Measurements from ENCODE around the gene IFT20.

DNA sequence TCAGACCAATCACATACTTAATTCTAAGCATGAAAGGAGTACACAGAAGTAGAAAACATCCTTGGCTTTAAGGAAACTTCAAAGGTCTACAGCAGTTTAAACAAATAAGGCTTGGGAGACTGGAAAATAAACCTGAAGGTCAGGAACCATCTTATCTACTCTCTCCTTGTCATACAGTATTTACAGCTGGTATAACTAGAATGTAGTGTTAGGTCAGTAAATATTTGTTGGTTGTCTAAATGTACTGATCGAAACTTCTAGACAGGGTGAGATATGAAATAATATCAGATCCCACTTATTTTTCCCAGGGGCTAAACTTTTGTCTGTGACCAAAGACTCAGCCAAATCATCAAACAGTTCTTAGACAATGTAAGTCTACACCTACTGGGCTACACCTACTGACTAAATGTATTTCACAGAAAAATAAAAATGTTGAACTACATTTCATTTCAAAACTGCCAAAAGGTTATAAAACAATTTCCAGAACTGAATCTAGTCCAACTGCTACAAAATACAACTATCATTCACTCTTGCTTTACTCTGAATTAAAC lies 43.4 kb downstream of the IFT20 start:
- TF ChIP-seq, protein P1, sequence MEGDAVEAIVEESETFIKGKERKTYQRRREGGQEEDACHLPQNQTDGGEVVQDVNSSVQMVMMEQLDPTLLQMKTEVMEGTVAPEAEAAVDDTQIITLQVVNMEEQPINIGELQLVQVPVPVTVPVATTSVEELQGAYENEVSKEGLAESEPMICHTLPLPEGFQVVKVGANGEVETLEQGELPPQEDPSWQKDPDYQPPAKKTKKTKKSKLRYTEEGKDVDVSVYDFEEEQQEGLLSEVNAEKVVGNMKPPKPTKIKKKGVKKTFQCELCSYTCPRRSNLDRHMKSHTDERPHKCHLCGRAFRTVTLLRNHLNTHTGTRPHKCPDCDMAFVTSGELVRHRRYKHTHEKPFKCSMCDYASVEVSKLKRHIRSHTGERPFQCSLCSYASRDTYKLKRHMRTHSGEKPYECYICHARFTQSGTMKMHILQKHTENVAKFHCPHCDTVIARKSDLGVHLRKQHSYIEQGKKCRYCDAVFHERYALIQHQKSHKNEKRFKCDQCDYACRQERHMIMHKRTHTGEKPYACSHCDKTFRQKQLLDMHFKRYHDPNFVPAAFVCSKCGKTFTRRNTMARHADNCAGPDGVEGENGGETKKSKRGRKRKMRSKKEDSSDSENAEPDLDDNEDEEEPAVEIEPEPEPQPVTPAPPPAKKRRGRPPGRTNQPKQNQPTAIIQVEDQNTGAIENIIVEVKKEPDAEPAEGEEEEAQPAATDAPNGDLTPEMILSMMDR (IDR thresholded peaks at IDR 0.05), result no peak
- no peak for TF ChIP-seq POLR2A (IDR thresholded peaks at IDR 0.05)
- TF ChIP-seq POLR2AphosphoS5 (IDR thresholded peaks at IDR 0.05), result no peak
